NCI-H128 (cell line): ENCODE measurements around the gene ENTPD5.
"Not testable (repeated sequence)": the region's sequence is repeated elsewhere in the genome, so short reads cannot be mapped to it uniquely, and the experiment has no call there.

Experiments used
- DNase-seq: peaks from one replicate; lab custom pipeline; 2025; ENCODE audit not compliant: unreplicated experiment; lab: John Stamatoyannopoulos, UW

The ENTPD5 gene

GRCh38 chr14:73945159-73945670, 73.9 kb downstream of the ENTPD5 start:
- no peak for DNase-seq

GRCh38 chr14:73944432-73945158, 74.5 kb downstream of the ENTPD5 start:
- DNase-seq: no peak

GRCh38 chr14:73943083-73943482, 76.0 kb downstream of the ENTPD5 start:
- no peak for DNase-seq

GRCh38 chr14:73942180-73942579, 76.9 kb downstream of the ENTPD5 start:
- no peak for DNase-seq

- no peak for DNase-seq
These were observed 82.1 kb downstream of the ENTPD5 start for GRCh38 chr14:73937012-73937411.

GRCh38 chr14:73936548-73936947, 82.5 kb downstream of the ENTPD5 start:
- no peak for DNase-seq

GRCh38 chr14:73935666-73936065, 83.4 kb downstream of the ENTPD5 start:
- no peak for DNase-seq

- no peak for DNase-seq
These were observed 94.8 kb downstream of the ENTPD5 start for GRCh38 chr14:73924337-73924736.

- not testable (repeated sequence) for DNase-seq
These were observed 99.6 kb downstream of the ENTPD5 start for GRCh38 chr14:73919457-73919856.

- DNase-seq: no peak
These were observed 102.8 kb downstream of the ENTPD5 start for GRCh38 chr14:73916324-73916723.

- no peak for DNase-seq
These were observed 105.8 kb downstream of the ENTPD5 start for GRCh38 chr14:73913256-73913655.

GRCh38 chr14:73909681-73910080, 109.4 kb downstream of the ENTPD5 start:
- DNase-seq: no peak
